ENCODE data around the gene KLHL30. TPM values are rescaled to one million over a fixed set of nuclear protein-coding genes. Genes with fewer than 3 reads are reported as not detected.

The KLHL30 gene
- total RNA-seq, 2 donors from 2014 or later: not detected

- Mint-ChIP-seq H3K27me3 (ENCODE audit: insufficient read depth) (no peaks in the 10 kb centered on the region), H3K36me3 (ENCODE audit: low read depth) (no peaks in the 10 kb centered on the region), H3K9me3 (no peaks in the 10 kb centered on the region), H3K27ac (no peak overlapping the region), H3K4me1 (peaks cover 4% of the 10 kb centered on the region), H3K4me3 (no peak overlapping the region)
- H3K27ac ChIP-seq (ENCODE audit: low read depth, low read length): no peak overlapping the region
- no peaks in the 10 kb centered on the region for H3K27me3 ChIP-seq (ENCODE audit: control insufficient read depth, insufficient read depth, low read length, poor library complexity, severe bottlenecking)
- no peaks in the 10 kb centered on the region for H3K9me3 ChIP-seq (ENCODE audit: control insufficient read depth, low read length)
- 94 to 97% methylated on average over 7 of the region's 7 CpGs for WGBS, 2 experiments (ENCODE audit: insufficient coverage in 1 of 2, insufficient read length in 1 of 2)
- H3K36me3 ChIP-seq (ENCODE audit: control insufficient read depth, insufficient read depth, low read length): no peaks in the 10 kb centered on the region
- no peak overlapping the region for H3K4me3 ChIP-seq (ENCODE audit: low read length)
- H3K4me1 ChIP-seq (ENCODE audit: control insufficient read depth, insufficient read depth, low read length): no peaks in the 10 kb centered on the region
- TF ChIP-seq, protein P1, sequence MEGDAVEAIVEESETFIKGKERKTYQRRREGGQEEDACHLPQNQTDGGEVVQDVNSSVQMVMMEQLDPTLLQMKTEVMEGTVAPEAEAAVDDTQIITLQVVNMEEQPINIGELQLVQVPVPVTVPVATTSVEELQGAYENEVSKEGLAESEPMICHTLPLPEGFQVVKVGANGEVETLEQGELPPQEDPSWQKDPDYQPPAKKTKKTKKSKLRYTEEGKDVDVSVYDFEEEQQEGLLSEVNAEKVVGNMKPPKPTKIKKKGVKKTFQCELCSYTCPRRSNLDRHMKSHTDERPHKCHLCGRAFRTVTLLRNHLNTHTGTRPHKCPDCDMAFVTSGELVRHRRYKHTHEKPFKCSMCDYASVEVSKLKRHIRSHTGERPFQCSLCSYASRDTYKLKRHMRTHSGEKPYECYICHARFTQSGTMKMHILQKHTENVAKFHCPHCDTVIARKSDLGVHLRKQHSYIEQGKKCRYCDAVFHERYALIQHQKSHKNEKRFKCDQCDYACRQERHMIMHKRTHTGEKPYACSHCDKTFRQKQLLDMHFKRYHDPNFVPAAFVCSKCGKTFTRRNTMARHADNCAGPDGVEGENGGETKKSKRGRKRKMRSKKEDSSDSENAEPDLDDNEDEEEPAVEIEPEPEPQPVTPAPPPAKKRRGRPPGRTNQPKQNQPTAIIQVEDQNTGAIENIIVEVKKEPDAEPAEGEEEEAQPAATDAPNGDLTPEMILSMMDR (conservative IDR thresholded peaks at IDR 0.05): no peak
- H3K9ac ChIP-seq (ENCODE audit: extremely low read depth, low read length, poor library complexity, severe bottlenecking): no peak overlapping the region
- DNase-seq: no peak
Observed at GRCh38 chr2:238095143-238095542, 43.3 kb upstream of the KLHL30 start.

DNA sequence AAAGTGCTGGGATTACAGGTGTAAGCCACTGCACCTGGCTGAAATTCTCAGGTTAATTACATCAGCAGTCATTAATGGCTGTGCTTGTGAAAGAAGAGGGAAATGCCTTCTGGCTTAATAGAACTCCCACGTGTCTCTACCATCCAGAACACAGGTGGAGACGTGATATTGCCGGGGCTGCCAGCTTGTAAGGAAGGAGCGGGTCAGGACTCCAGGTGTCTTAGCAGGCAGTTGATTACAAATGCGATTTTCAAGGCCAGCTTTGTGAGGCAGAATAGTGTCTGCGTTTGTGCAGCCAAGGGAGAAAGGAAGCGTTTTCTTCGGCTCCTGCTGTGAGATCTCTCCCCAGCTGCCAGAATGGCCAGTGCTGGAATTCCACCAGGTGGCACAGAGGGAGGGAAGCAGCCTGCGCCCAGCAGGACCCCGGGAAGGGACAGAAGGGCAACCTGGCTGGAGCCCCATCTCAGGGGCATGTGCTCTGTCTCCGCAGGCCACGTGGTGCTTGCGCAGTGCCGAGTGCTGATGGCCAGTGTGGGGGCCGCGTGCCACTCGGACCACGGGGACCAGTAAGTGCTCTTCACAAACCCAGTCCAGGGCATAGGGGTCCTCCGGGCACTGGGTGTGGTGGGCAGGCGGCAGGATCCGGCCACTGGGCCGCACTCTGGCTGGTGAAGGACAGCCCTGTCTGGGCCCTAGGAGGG is 42.0 kb upstream of the KLHL30 start:
- Mint-ChIP-seq H3K36me3 (ENCODE audit: low read depth) (no peaks in the 10 kb centered on the region), H3K4me1 (peaks cover 4% of the 10 kb centered on the region), H3K27ac (peak overlapping the region; percentile 32), H3K9me3 (no peaks in the 10 kb centered on the region), H3K27me3 (ENCODE audit: insufficient read depth) (no peaks in the 10 kb centered on the region), H3K4me3 (no peak overlapping the region)
- 88 to 89% methylated on average over 15 to 22 of the region's 22 CpGs for WGBS, 2 experiments (ENCODE audit: insufficient coverage in 1 of 2, insufficient read length in 1 of 2)
- DNase-seq: peak; percentile 71
- Histone ChIP-seq H3K4me3 (ENCODE audit: low read length) (no peak overlapping the region), H3K4me1 (ENCODE audit: control insufficient read depth, insufficient read depth, low read length) (no peaks in the 10 kb centered on the region), H3K36me3 (ENCODE audit: control insufficient read depth, insufficient read depth, low read length) (no peaks in the 10 kb centered on the region), H3K9ac (ENCODE audit: extremely low read depth, low read length, poor library complexity, severe bottlenecking) (no peak overlapping the region), H3K9me3 (ENCODE audit: control insufficient read depth, low read length) (no peaks in the 10 kb centered on the region), H3K27ac (ENCODE audit: low read depth, low read length) (no peak overlapping the region), H3K27me3 (ENCODE audit: control insufficient read depth, insufficient read depth, low read length, poor library complexity, severe bottlenecking) (no peaks in the 10 kb centered on the region)
- TF ChIP-seq, protein P1 (conservative IDR thresholded peaks at IDR 0.05): no peak

DNA sequence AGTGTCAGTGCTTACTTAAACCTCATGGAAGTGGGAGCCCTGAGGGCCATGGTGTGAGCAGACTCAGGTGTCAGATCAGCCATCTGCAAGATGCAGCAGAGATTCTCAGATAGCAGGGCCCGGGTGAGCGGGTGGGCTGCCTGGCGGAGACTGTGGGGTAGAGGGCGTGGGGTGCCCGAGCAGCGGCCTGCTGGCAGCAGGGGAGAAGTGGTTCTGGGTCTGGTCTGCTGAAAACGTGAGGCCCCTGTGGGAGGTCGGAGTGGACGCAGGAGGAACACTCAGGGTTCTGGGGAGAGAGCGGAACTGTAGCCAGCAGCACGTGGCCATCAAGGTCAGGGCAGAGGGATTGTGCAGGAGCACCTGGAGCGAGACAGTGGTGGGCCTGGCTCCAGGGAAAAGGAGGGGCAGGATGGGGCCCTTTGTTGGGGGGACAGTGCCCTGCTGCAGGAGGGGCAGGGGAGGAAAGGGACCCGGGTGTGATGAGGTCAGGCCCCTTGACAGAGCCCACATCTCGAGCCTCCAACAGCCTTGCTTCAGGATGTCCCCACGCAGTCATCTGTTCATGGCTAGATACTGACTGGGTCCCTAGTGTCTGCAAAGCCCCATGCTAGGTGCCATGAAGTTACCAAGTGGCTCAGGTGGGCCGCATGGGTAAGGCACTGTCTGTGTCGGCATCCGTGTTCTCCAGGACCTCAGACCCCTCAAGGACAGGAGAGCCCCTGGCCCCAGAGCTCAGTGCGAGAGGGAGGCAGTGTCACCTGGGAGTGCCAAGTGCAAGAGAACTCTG is 41.1 kb upstream of the KLHL30 start:
- H3K4me3 Mint-ChIP-seq: no peak overlapping the region
- H3K27ac Mint-ChIP-seq: no peak overlapping the region
- no peak overlapping the region for H3K27ac ChIP-seq (ENCODE audit: low read depth, low read length)
- H3K4me1 Mint-ChIP-seq: peaks cover 4% of the 10 kb centered on the region
- H3K4me1 ChIP-seq (ENCODE audit: control insufficient read depth, insufficient read depth, low read length): no peaks in the 10 kb centered on the region
- H3K36me3 ChIP-seq (ENCODE audit: control insufficient read depth, insufficient read depth, low read length): no peaks in the 10 kb centered on the region
- TF ChIP-seq, protein P1 (conservative IDR thresholded peaks at IDR 0.05): no peak
- no peaks in the 10 kb centered on the region for H3K27me3 ChIP-seq (ENCODE audit: control insufficient read depth, insufficient read depth, low read length, poor library complexity, severe bottlenecking)
- no peaks in the 10 kb centered on the region for H3K9me3 Mint-ChIP-seq
- H3K36me3 Mint-ChIP-seq (ENCODE audit: low read depth): no peaks in the 10 kb centered on the region
- whole genome bisulfite sequencing, 2 experiments (ENCODE audit: insufficient coverage in 1 of 2, insufficient read length in 1 of 2): 94 to 95% methylated on average over 19 of the region's 19 CpGs
- H3K4me3 ChIP-seq (ENCODE audit: low read length): no peak overlapping the region
- peak; percentile 56 for DNase-seq
- no peaks in the 10 kb centered on the region for H3K27me3 Mint-ChIP-seq (ENCODE audit: insufficient read depth)
- no peak overlapping the region for H3K9ac ChIP-seq (ENCODE audit: extremely low read depth, low read length, poor library complexity, severe bottlenecking)
- no peaks in the 10 kb centered on the region for H3K9me3 ChIP-seq (ENCODE audit: control insufficient read depth, low read length)

All from endodermal cell (in vitro differentiated cells).